Measurements from ENCODE around the gene SCMH1.

- no peak for TF ChIP-seq BHLHE40 (IDR thresholded peaks at IDR 0.05; ENCODE audit: low read depth, low read length)
- TF ChIP-seq, protein P1, sequence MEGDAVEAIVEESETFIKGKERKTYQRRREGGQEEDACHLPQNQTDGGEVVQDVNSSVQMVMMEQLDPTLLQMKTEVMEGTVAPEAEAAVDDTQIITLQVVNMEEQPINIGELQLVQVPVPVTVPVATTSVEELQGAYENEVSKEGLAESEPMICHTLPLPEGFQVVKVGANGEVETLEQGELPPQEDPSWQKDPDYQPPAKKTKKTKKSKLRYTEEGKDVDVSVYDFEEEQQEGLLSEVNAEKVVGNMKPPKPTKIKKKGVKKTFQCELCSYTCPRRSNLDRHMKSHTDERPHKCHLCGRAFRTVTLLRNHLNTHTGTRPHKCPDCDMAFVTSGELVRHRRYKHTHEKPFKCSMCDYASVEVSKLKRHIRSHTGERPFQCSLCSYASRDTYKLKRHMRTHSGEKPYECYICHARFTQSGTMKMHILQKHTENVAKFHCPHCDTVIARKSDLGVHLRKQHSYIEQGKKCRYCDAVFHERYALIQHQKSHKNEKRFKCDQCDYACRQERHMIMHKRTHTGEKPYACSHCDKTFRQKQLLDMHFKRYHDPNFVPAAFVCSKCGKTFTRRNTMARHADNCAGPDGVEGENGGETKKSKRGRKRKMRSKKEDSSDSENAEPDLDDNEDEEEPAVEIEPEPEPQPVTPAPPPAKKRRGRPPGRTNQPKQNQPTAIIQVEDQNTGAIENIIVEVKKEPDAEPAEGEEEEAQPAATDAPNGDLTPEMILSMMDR (conservative IDR thresholded peaks at IDR 0.05; ENCODE audit: low read depth, low read length), result no peak
- no peak for TF ChIP-seq POLR2A (IDR thresholded peaks at IDR 0.05; ENCODE audit: low read depth, low read length)
Observed at GRCh38 chr1:40985875-40986274, 256.2 kb downstream of the SCMH1 start.

Measured in IMR-90 (cell line).